CD4-positive, alpha-beta T cell treated with Interferon alpha-2 for 1 hour (primary cell): Measurements from ENCODE around the gene NDUFS6.

Source experiments
- DNase-seq, 2 donors: peaks; one replicate each; pipeline ENCODE4 v3.0.0-alpha.2; 2020 to 2022

The NDUFS6 gene

GRCh38 chr5:1765880-1766235 is 35.3 kb upstream of the NDUFS6 start:
- no peak for DNase-seq

GRCh38 chr5:1767524-1768282 is 33.5 kb upstream of the NDUFS6 start:
- no peak for DNase-seq

GRCh38 chr5:1768283-1769000 is 32.8 kb upstream of the NDUFS6 start:
- no peak for DNase-seq

- no peak for DNase-seq
Measured at GRCh38 chr5:1769017-1769640, 32.1 kb upstream of the NDUFS6 start.

- DNase-seq = no peak
Measured at GRCh38 chr5:1769752-1770442, 31.3 kb upstream of the NDUFS6 start.

GRCh38 chr5:1770443-1770802 is 30.8 kb upstream of the NDUFS6 start:
- DNase-seq = no peak

- no peak for DNase-seq
Measured at GRCh38 chr5:1771149-1772065, 29.8 kb upstream of the NDUFS6 start.

- DNase-seq = no peak
Measured at GRCh38 chr5:1772634-1773033, 28.6 kb upstream of the NDUFS6 start.

GRCh38 chr5:1776831-1777230 is 24.4 kb upstream of the NDUFS6 start:
- no peak for DNase-seq

- no peak for DNase-seq
Measured at GRCh38 chr5:1777281-1778137, 23.7 kb upstream of the NDUFS6 start.

- DNase-seq = no peak
Measured at GRCh38 chr5:1778138-1779020, 22.8 kb upstream of the NDUFS6 start.

GRCh38 chr5:1779021-1779680 is 22.1 kb upstream of the NDUFS6 start:
- DNase-seq = no peak

GRCh38 chr5:1779782-1780613 is 21.2 kb upstream of the NDUFS6 start:
- no peak for DNase-seq

GRCh38 chr5:1780614-1780930 is 20.6 kb upstream of the NDUFS6 start:
- DNase-seq = no peak

GRCh38 chr5:1781107-1781506 is 20.1 kb upstream of the NDUFS6 start:
- no peak for DNase-seq

- DNase-seq = no peak
Measured at GRCh38 chr5:1781726-1782384, 19.4 kb upstream of the NDUFS6 start.

GRCh38 chr5:1782385-1783215 is 18.6 kb upstream of the NDUFS6 start:
- DNase-seq = no peak

- DNase-seq = no peak
Measured at GRCh38 chr5:1783216-1783554, 18.0 kb upstream of the NDUFS6 start.
